B cell (primary cell): ENCODE results near the gene C17orf114.

Source experiments
- CTCF ChIP-seq: fragments of 200-600 bp; IDR thresholded peaks from one replicate; pipeline ENCODE4 v1.8.0; 2022; ENCODE audit warnings: antibody characterized with exemption, mild to moderate bottlenecking
- EZH2 ChIP-seq: IDR thresholded peaks from 2 replicates; pipeline ENCODE4 v1.6.1; 2012; ENCODE audit warnings: borderline replicate concordance, low read depth, mild to moderate bottlenecking, moderate library complexity, low read length; ENCODE audit not compliant: insufficient read depth, poor library complexity, severe bottlenecking

GRCh38 chr17:4810696-4811290 lies 8.7 kb upstream of the C17orf114 start:
- TF ChIP-seq EZH2 (no peak), CTCF (no peak)
